BLaER1 treated with 17β-estradiol and CSF1 and Interleukin-3, amounts not matched to agents 10 nM and 100 nM (cell line): ENCODE results near the gene CPT1B.

ENCODE experiments used
- H3K27ac ChIP-seq, 11 experiments: shearing (Covaris generic); formaldehyde crosslinking; 2 replicates each; pipeline ENCODE4 v1.8.1; 2022
- H3K27me3 ChIP-seq, 11 experiments: shearing (Covaris generic); formaldehyde crosslinking; 2 replicates each; pipeline ENCODE4 v1.8.1; 2022
- H3K36me3 ChIP-seq, 11 experiments: shearing (Covaris generic); formaldehyde crosslinking; 2 replicates each; pipeline ENCODE4 v1.8.1; 2022
- H3K4me1 ChIP-seq, 10 experiments: shearing (Covaris generic); formaldehyde crosslinking; 2 replicates each; pipeline ENCODE4 v1.8.1; 2022
- H3K4me2 ChIP-seq, 11 experiments: shearing (Covaris generic); formaldehyde crosslinking; 2 replicates each; pipeline ENCODE4 v1.8.1; 2022
- H3K4me3 ChIP-seq, 10 experiments: shearing (Covaris generic); formaldehyde crosslinking; 2 replicates each; pipeline ENCODE4 v1.8.1; 2022
- H3K9ac ChIP-seq, 11 experiments: shearing (Covaris generic); formaldehyde crosslinking; 2 replicates each; pipeline ENCODE4 v1.8.1; 2022
- H3K9me3 ChIP-seq, 11 experiments: shearing (Covaris generic); formaldehyde crosslinking; replicated peaks in 1 of 11; 2 replicates each; pipeline ENCODE4 v1.8.1; 2022
- H4K20me1 ChIP-seq, 11 experiments: shearing (Covaris generic); formaldehyde crosslinking; 2 replicates each; pipeline ENCODE4 v1.8.1; 2022
- Cebpa-rat ChIP-seq, 11 experiments: shearing (Covaris generic); IDR thresholded peaks; 2 replicates each; pipeline ENCODE4 v1.8.1; 2022

CPT1B gene

DNA sequence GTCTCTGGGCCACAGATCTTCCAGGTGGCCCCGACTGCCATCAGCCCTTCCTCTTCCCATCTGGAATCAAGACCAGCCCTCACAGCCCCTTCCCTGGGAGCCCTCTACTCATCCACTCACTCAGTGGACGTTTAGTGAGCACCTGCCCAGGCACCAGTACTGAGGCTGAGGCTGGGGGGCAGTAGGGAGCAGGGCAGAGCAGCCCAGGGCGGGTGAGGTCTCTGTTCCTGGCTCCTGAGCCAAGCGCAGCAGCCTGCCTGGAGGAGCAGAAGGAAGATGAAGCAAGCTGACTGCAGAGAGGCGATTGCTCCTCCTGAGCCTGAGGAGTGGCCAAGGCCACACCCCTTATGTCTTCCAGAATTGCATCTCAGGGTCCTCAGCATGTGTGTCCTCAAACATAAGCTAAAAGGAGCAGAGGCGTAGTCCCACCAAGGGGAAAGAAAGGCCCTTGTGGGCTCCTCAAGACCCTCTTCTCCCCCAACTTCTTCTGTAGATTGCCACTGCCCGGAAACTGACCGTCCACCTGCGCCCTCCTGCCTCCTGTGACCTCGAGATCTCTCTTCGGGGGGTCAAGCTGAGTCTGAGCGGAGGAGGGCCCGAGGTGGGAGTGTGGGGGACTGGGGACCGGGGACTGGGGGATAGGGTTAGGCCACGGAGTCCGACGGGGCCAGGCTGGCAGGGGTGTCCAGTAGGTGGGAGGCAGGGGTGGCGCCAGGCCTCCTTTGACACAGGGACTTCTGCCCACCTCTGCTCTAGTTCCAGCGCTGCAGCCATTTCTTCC, 28.1 kb upstream of the CPT1B start:
- Histone ChIP-seq H3K4me2 (0 out of 22 replicates have a peak overlapping the region, but pooled peaks of 1 of the 11 experiments have one; percentile 32), H3K9me3 (no peaks in the 10 kb centered on the region), H3K4me1 (peaks cover 0 to 7% (median 2%) of the 10 kb centered on the region in 10 experiments; a peak in 5 of 20 replicates), H3K27me3 (peaks cover 36 to 70% (median 54%) of the 10 kb centered on the region in 11 experiments), H3K27ac (no peak overlapping the region), H3K36me3 (no peaks in the 10 kb centered on the region), H3K4me3 (no peak overlapping the region), H3K9ac (no peak overlapping the region), H4K20me1 (peaks cover 0 to 63% (median 4%) of the 10 kb centered on the region in 11 experiments; a peak in 10 of 22 replicates)
- no peak for TF ChIP-seq Cebpa-rat (IDR thresholded peaks at IDR 0.05)

DNA sequence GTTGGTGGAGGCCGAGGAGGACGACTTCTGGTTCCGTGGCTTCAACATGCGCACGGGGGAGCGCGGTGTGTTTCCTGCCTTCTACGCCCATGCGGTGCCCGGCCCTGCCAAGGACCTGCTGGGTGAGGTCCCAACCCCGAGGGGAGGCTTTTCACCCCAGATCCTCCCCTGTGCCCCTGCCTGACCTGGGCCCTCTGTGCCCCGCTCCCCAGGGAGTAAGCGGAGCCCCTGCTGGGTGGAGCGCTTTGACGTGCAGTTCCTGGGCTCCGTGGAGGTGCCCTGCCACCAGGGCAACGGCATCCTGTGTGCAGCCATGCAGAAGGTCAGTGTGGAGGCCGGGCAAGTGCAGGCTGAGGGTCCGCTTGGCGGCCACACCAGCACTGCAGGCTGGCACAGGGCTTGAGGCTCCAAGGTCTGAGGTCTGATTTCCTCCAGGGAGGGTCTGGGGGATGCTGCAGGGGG, 27.4 kb upstream of the CPT1B start:
- H3K27me3 ChIP-seq = peaks cover 42 to 77% (median 61%) of the 10 kb centered on the region in 11 experiments
- H3K9ac ChIP-seq = no peak overlapping the region
- TF ChIP-seq Cebpa-rat (IDR thresholded peaks at IDR 0.05) = no peak
- peaks cover 0 to 7% (median 2%) of the 10 kb centered on the region in 10 experiments; a peak in 5 of 20 replicates for H3K4me1 ChIP-seq
- peaks cover 0 to 63% (median 4%) of the 10 kb centered on the region in 11 experiments; a peak in 10 of 22 replicates for H4K20me1 ChIP-seq
- no peak overlapping the region for H3K4me3 ChIP-seq
- no peak overlapping the region for H3K27ac ChIP-seq
- H3K4me2 ChIP-seq = peak overlapping the region in 4 of 11 experiments; percentile 3 to 32 (median 10); a peak in 2 of 22 replicates
- no peaks in the 10 kb centered on the region for H3K9me3 ChIP-seq
- no peaks in the 10 kb centered on the region for H3K36me3 ChIP-seq

GRCh38 chr22:50605002-50605612, 26.9 kb upstream of the CPT1B start:
- Histone ChIP-seq H3K27me3 (peaks cover 46 to 82% (median 66%) of the 10 kb centered on the region in 11 experiments), H3K27ac (no peak overlapping the region), H3K9ac (no peak overlapping the region), H4K20me1 (peaks cover 0 to 63% (median 4%) of the 10 kb centered on the region in 11 experiments; a peak in 10 of 22 replicates), H3K36me3 (no peaks in the 10 kb centered on the region), H3K4me1 (peaks cover 0 to 7% (median 2%) of the 10 kb centered on the region in 10 experiments; a peak in 5 of 20 replicates), H3K9me3 (no peaks in the 10 kb centered on the region), H3K4me2 (peak overlapping the region in 4 of 11 experiments; percentile 3 to 32 (median 10); a peak in 2 of 22 replicates), H3K4me3 (no peak overlapping the region)
- TF ChIP-seq Cebpa-rat (IDR thresholded peaks at IDR 0.05) = no peak

- peaks cover 53 to 89% (median 73%) of the 10 kb centered on the region in 11 experiments for H3K27me3 ChIP-seq
- no peak for TF ChIP-seq Cebpa-rat (IDR thresholded peaks at IDR 0.05)
Measured at GRCh38 chr22:50604256-50605001, 26.2 kb upstream of the CPT1B start.

DNA sequence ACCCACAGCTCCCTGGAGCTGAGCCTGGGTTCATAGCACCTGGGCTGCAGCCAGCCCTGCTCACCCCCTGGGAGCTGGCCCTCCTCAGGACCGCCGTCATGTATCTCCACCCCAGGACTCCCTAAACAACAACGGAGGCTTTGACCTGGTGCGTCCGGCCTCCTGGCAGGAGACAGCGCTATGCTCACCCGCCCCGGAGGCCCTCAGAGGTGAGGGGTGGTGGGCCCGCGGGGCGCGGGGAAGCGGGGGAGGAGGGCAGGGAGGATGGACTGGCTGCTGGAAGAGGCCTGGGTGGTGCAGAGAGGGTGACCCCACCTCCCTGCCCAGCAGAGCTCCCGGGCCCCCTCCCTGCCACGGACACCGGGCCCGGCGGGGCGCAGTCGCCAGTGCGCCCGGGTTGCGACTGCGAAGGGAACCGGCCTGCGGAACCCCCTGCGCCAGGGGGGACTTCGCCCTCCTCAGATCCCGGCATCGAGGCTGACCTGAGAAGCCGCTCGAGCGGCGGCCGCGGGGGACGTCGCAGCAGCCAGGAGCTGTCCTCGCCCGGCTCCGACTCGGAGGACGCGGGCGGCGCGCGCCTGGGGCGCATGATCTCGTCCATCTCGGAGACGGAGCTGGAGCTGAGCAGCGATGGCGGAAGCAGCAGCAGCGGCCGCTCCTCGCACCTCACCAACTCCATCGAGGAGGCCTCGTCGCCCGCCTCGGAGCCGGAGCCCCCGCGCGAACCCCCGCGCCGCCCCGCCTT, 25.5 kb upstream of the CPT1B start:
- peaks cover 61 to 96% (median 80%) of the 10 kb centered on the region in 11 experiments for H3K27me3 ChIP-seq
- H3K36me3 ChIP-seq = no peaks in the 10 kb centered on the region
- H3K4me2 ChIP-seq = no peak overlapping the region
- peaks cover 0 to 7% (median 0%) of the 10 kb centered on the region in 11 experiments; a peak in 6 of 22 replicates for H3K9me3 ChIP-seq
- TF ChIP-seq Cebpa-rat (IDR thresholded peaks at IDR 0.05) = no peak
- peaks cover 0 to 64% (median 12%) of the 10 kb centered on the region in 11 experiments; a peak in 11 of 22 replicates for H4K20me1 ChIP-seq
- H3K4me1 ChIP-seq = peaks cover 0 to 7% (median 2%) of the 10 kb centered on the region in 10 experiments; a peak in 5 of 20 replicates
- H3K9ac ChIP-seq = no peak overlapping the region
- no peak overlapping the region for H3K4me3 ChIP-seq
- H3K27ac ChIP-seq = no peak overlapping the region

More at GRCh38 chr22:50604256-50605001, 26.2 kb upstream of the CPT1B start:
- Histone ChIP-seq H4K20me1 (peaks cover 0 to 64% (median 10%) of the 10 kb centered on the region in 11 experiments; a peak in 11 of 22 replicates), H3K27ac (no peak overlapping the region), H3K9ac (no peak overlapping the region), H3K36me3 (no peaks in the 10 kb centered on the region), H3K4me3 (no peak overlapping the region), H3K4me1 (peaks cover 0 to 7% (median 2%) of the 10 kb centered on the region in 10 experiments; a peak in 5 of 20 replicates), H3K9me3 (peaks cover 0 to 5% (median 0%) of the 10 kb centered on the region in 11 experiments; a peak in 5 of 22 replicates), H3K4me2 (no peak overlapping the region)

GRCh38 chr22:50602338-50602700, 24.1 kb upstream of the CPT1B start:
- Histone ChIP-seq H3K36me3 (no peaks in the 10 kb centered on the region), H4K20me1 (peaks cover 0 to 56% (median 12%) of the 10 kb centered on the region in 11 experiments; a peak in 11 of 22 replicates), H3K9me3 (peaks cover 0 to 7% (median 0%) of the 10 kb centered on the region in 11 experiments; a peak in 6 of 22 replicates), H3K27ac (no peak overlapping the region), H3K4me1 (peaks cover 0 to 7% (median 2%) of the 10 kb centered on the region in 10 experiments; a peak in 5 of 20 replicates), H3K4me2 (no peak overlapping the region), H3K4me3 (no peak overlapping the region), H3K27me3 (peaks cover 67 to 100% (median 89%) of the 10 kb centered on the region in 11 experiments), H3K9ac (no peak overlapping the region)
- TF ChIP-seq Cebpa-rat (IDR thresholded peaks at IDR 0.05) = no peak

DNA sequence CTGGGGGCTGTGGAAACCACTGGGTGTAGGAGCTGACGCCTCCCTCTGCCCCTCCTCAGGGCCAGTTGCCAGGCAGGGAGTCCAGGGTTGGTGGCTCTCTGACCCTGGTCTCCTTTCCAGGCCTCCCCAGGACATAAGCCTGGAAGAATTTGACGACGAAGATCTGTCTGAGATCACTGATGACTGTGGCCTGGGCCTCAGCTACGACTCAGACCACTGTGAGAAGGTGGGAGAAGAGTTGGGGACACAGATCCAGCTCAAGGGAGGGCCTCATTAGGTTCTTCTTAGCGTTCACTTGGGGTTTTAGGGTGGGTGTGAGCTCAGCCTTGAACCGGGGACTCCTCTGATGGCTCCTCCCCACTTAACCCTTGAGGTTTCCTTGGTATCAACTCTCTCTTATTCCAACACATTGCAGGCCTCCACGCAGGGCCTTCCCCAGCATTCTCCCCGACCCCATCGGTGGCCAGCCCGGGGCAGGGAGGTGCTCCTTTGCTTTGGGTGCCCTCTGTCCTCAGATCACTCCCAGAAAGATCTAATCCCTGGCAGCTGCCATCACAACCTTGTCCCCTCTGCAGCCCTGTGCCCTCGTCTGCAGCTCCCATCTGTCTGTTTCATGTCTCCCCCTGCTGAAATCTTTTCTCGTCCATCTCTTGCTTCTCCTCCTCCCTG, 23.6 kb upstream of the CPT1B start:
- H3K9ac ChIP-seq = no peak overlapping the region
- peaks cover 0 to 56% (median 12%) of the 10 kb centered on the region in 11 experiments; a peak in 11 of 22 replicates for H4K20me1 ChIP-seq
- peaks cover 0 to 7% (median 0%) of the 10 kb centered on the region in 11 experiments; a peak in 6 of 22 replicates for H3K9me3 ChIP-seq
- peaks cover 0 to 7% (median 2%) of the 10 kb centered on the region in 10 experiments; a peak in 5 of 20 replicates for H3K4me1 ChIP-seq
- H3K4me3 ChIP-seq = no peak overlapping the region
- H3K36me3 ChIP-seq = no peaks in the 10 kb centered on the region
- H3K4me2 ChIP-seq = no peak overlapping the region
- no peak overlapping the region for H3K27ac ChIP-seq
- H3K27me3 ChIP-seq = peaks cover 67 to 98% (median 87%) of the 10 kb centered on the region in 11 experiments
- TF ChIP-seq Cebpa-rat (IDR thresholded peaks at IDR 0.05) = no peak
